GM04503 (cell line): ENCODE measurements around the gene ANLN.
"Not testable (repeated sequence)": the region's sequence is repeated elsewhere in the genome, so short reads cannot be mapped to it uniquely, and the experiment has no call there.

Source experiments
- DNase-seq: peaks from one replicate; pipeline ENCODE4 v3.0.0-alpha.2; 2012; ENCODE audit warnings: low read depth

The ANLN gene

GRCh38 chr7:36379831-36380504 lies 9.7 kb upstream of the ANLN start:
- DNase-seq, result no peak

- no peak for DNase-seq
Observed at GRCh38 chr7:36381056-36381455, 8.6 kb upstream of the ANLN start.

- DNase-seq, result not testable (repeated sequence)
Observed at GRCh38 chr7:36383284-36383683, 6.4 kb upstream of the ANLN start.

GRCh38 chr7:36385646-36386045 lies 4.0 kb upstream of the ANLN start:
- DNase-seq, result not testable (repeated sequence)

- no peak for DNase-seq
Observed at GRCh38 chr7:36387435-36388231, 2.0 kb upstream of the ANLN start.

GRCh38 chr7:36388423-36388822 lies 1.2 kb upstream of the ANLN start:
- DNase-seq, result no peak

- DNase-seq, result no peak
Observed at GRCh38 chr7:36390199-36391090, 783 bp downstream of the ANLN start.

- DNase-seq, result no peak
Observed at GRCh38 chr7:36391436-36392198, 2.0 kb downstream of the ANLN start.

GRCh38 chr7:36393826-36394225 lies 4.2 kb downstream of the ANLN start:
- no peak for DNase-seq

GRCh38 chr7:36395171-36395894 lies 5.7 kb downstream of the ANLN start:
- DNase-seq, result no peak

- DNase-seq, result no peak
Observed at GRCh38 chr7:36396150-36396549, 6.5 kb downstream of the ANLN start.

- no peak for DNase-seq
Observed at GRCh38 chr7:36400036-36400435, 10.4 kb downstream of the ANLN start.

GRCh38 chr7:36400606-36401005 lies 10.9 kb downstream of the ANLN start:
- DNase-seq, result no peak

- DNase-seq, result no peak
Observed at GRCh38 chr7:36403452-36403851, 13.8 kb downstream of the ANLN start.

GRCh38 chr7:36404639-36405408 lies 15.2 kb downstream of the ANLN start:
- DNase-seq, result no peak

GRCh38 chr7:36405409-36405803 lies 15.7 kb downstream of the ANLN start:
- DNase-seq, result no peak

GRCh38 chr7:36406156-36406555 lies 16.5 kb downstream of the ANLN start:
- no peak for DNase-seq

GRCh38 chr7:36407636-36408550 lies 18.2 kb downstream of the ANLN start:
- DNase-seq, result no peak

- DNase-seq, result no peak
Observed at GRCh38 chr7:36408589-36408988, 18.9 kb downstream of the ANLN start.
